ENCODE results near the gene HSPB6.

DNA sequence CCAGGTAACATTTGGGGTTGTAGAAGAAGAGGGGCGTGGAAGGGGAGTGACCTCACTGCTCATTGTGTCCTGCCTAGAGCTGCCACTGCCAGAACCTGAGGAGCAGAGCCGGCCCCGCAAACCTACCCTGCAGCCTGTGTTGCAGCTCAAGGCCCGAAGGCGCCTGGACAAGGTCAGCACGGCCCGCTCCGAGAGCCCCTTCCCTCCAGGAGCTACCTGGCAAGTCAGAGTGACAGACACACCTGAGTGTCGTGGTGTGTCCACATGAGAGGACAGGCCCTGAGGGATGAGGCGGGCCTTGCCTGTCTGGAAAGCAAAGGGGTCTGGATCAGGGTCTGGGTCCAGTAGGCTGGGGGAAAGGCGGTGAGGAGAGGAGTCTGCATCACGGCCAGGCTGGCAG, 32.3 kb downstream of the HSPB6 start:
- no peak for TF ChIP-seq POLR2A (IDR thresholded peaks at IDR 0.05)
- TF ChIP-seq, protein P1, sequence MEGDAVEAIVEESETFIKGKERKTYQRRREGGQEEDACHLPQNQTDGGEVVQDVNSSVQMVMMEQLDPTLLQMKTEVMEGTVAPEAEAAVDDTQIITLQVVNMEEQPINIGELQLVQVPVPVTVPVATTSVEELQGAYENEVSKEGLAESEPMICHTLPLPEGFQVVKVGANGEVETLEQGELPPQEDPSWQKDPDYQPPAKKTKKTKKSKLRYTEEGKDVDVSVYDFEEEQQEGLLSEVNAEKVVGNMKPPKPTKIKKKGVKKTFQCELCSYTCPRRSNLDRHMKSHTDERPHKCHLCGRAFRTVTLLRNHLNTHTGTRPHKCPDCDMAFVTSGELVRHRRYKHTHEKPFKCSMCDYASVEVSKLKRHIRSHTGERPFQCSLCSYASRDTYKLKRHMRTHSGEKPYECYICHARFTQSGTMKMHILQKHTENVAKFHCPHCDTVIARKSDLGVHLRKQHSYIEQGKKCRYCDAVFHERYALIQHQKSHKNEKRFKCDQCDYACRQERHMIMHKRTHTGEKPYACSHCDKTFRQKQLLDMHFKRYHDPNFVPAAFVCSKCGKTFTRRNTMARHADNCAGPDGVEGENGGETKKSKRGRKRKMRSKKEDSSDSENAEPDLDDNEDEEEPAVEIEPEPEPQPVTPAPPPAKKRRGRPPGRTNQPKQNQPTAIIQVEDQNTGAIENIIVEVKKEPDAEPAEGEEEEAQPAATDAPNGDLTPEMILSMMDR (IDR thresholded peaks at IDR 0.05) = no peak
